Dedifferentiated amniotic fluid mesenchymal stem cell (primary cell): ENCODE measurements around the gene ZNG1A.
"Not testable (repeated sequence)": the region's sequence is repeated elsewhere in the genome, so short reads cannot be mapped to it uniquely, and the experiment has no call there.

Experiments
- DNase-seq: peaks from one replicate; pipeline ENCODE4 v3.0.0-alpha.2; 2016; ENCODE audit errors: extremely low spot score

Gene ZNG1A

GRCh38 chr9:178140-178825 lies 573 bp downstream of the ZNG1A start:
- not testable (repeated sequence) for DNase-seq

GRCh38 chr9:169757-170156 lies 9.1 kb downstream of the ZNG1A start:
- not testable (repeated sequence) for DNase-seq

- DNase-seq, result not testable (repeated sequence)
These were observed 19.0 kb downstream of the ZNG1A start for GRCh38 chr9:159871-160270.

- DNase-seq, result not testable (repeated sequence)
These were observed 27.7 kb downstream of the ZNG1A start for GRCh38 chr9:151173-151572.

- not testable (repeated sequence) for DNase-seq
These were observed 39.0 kb downstream of the ZNG1A start for GRCh38 chr9:139880-140279.

GRCh38 chr9:117995-118467 lies 60.8 kb downstream of the ZNG1A start, which contains the start of gene FOXD4:
FOXD4 (minus strand) TSS chr9:118417; CDS start chr9:118119, 298 bp downstream.
- DNase-seq, result not testable (repeated sequence)

GRCh38 chr9:117144-117994 lies 61.5 kb downstream of the ZNG1A start:
- not testable (repeated sequence) for DNase-seq

- DNase-seq, result not testable (repeated sequence)
These were observed 62.4 kb downstream of the ZNG1A start for GRCh38 chr9:116239-117077.

- not testable (repeated sequence) for DNase-seq
These were observed 63.8 kb downstream of the ZNG1A start for GRCh38 chr9:115118-115451.

- not testable (repeated sequence) for DNase-seq
These were observed 64.4 kb downstream of the ZNG1A start for GRCh38 chr9:114267-115117.

- DNase-seq, result not testable (repeated sequence)
These were observed 65.2 kb downstream of the ZNG1A start for GRCh38 chr9:113468-114266.

- not testable (repeated sequence) for DNase-seq
These were observed 66.0 kb downstream of the ZNG1A start for GRCh38 chr9:112589-113467.

GRCh38 chr9:110672-111071 lies 68.2 kb downstream of the ZNG1A start:
- DNase-seq, result not testable (repeated sequence)

- not testable (repeated sequence) for DNase-seq
These were observed 69.3 kb downstream of the ZNG1A start for GRCh38 chr9:109540-109939.

- not testable (repeated sequence) for DNase-seq
These were observed 69.9 kb downstream of the ZNG1A start for GRCh38 chr9:108742-109495.

- not testable (repeated sequence) for DNase-seq
These were observed 72.9 kb downstream of the ZNG1A start for GRCh38 chr9:105991-106390.

GRCh38 chr9:100430-100829 lies 78.4 kb downstream of the ZNG1A start:
- not testable (repeated sequence) for DNase-seq

GRCh38 chr9:99867-100266 lies 79.0 kb downstream of the ZNG1A start:
- DNase-seq, result not testable (repeated sequence)
